NCI-H146 (cell line): ENCODE data around the gene C1orf159.
A peak's percentile ranks its signal among the peaks of the same experiment; 100 is the strongest.
"Not testable (repeated sequence)": the region's sequence is repeated elsewhere in the genome, so short reads cannot be mapped to it uniquely, and the experiment has no call there.

Experiments used
- DNase-seq: peaks from one replicate; lab custom pipeline; 2025; lab: John Stamatoyannopoulos, UW

Gene C1orf159

DNA sequence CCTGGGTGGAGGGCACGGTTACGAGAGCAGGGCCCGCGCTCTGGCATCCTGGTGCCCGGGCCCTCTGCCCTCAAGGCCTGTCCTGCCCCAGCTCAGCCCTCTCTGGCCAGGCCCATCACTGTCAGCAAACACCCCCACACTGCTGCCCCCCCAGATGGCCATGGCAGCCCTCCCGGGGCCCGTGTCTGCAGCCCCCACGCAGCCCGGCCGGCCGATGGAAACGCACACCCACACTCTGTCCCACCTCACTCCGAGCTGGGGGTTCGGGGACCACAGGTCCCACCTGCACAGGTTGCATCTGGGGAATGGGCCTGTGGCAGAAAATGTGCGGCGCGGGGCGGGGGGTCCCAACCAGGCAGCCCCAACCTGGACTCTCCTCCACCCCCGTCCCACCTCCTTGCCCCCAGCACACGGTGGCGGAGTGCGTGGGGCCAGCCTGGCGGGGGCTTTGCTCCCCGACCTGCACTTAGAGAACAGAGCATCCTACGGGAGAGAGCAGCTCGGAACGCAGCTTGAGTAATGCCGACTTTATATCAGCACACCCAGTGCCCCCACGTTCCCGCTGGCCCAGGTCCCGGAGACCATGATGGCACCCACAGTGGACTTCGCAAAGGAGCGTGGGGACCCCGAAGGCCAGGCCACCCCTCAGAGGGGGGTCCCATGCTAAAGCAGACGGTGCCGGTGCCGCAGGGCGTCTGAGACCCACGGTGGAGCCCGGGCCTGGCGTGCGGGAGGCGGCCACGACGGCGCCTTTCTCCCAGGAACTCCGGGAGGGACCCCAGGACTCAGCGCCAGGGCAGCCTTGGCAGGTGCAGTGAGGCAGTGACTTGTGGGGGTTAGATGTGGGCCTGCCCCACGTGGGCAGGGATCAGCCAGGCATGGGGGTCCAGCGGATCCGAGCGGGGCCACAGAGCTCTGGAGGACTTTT is 34.3 kb downstream of the C1orf159 start:
- no peak for DNase-seq

DNA sequence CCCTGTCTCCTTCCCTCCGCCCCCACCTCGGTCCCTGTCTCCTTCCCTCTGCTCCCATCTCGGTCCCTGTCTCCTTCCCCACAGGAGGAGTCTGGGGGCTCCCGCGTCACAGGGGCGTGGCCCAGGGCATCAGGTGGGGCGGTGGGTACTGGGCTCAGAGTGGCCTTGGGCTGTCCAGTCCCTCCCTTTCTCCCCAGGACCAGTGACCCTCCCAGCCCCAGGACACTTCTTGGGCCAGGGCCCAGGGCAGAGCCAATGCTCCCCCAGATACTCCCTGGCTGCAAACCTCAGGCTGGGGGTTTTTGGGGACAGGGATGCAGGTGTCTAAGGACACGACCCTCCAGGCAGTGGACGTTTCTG is 35.0 kb downstream of the C1orf159 start:
- DNase-seq, result no peak

DNA sequence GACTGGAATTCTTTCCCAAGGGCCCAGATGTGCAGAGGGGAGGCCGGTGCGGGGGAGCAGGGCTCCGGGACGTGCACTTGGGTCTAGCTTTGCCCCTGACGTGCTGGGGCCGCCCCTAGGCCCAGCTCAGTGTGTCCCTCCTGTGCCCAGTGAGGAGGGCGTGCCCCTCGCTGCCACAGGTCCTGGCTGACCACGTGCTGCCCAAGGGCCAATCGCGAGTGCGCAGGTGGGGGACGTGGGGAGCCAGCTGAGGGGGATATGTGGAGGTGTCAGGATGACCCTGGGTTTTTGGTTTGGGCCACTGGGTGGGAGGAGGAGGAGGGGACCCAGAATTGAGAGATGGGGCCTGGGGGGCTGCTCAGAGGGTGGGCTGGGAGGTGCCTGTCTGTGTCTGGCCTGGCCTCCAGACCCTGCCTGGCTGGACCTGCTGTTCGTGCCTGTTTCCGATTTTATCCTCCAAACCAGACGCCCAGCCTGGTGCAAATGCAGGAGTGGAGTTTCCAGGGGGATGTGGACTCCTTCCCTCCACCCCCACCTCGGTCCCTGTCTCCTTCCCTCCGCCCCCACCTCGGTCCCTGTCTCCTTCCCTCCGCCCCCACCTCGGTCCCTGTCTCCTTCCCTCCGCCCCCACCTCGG is 35.6 kb downstream of the C1orf159 start:
- DNase-seq, result peak; percentile 40

DNA sequence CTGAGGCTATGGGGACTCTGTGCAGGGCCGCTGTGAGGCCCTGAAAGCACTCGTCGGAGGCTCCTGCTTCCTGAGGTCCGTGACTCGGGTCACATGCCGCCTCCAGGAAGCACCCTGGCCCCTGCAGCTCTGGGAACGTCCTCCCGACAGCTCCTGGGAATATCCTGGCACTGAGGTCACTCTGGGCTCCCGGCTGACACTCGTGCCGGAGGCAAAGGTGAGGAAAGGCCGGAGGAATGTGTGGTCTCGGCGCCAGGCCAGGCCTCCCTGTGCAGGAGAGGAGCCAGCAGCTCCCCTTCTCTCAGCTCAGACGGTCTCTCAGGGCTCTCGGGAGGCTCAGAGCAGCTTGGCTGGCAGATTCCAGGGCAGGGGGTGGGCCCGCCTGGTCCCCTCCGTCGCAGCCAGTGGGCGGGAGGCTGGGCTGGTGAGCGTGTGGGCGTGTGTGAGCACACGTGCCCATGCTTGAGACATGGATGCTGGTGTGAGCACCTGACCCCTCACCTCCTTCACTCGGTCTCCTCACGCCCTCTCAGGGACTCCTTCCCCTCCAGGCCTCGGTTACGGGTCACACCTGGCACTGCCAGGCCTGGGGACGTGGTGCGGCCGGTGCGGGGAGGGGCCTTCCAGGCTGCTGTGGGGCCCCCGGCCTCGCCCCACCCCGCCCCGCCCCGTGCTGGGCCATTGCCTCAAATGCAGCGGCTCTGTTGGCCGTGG is 36.3 kb downstream of the C1orf159 start:
- peak; percentile 48 for DNase-seq

DNA sequence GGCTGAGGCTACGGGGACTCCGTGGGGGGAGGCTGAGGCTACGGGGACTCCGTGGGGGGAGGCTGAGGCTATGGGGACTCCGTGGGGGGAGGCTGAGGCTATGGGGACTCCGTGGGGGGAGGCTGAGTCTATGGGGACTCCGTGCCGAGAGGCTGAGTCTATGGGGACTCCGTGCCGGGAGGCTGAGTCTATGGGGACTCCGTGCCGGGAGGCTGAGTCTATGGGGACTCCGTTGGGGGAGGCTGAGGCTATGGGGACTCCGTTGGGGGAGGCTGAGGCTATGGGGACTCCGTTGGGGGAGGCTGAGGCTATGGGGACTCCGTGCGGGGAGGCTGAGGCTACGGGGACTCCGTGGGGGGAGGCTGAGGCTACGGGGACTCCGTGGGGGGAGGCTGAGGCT is 38.5 kb downstream of the C1orf159 start:
- not testable (repeated sequence) for DNase-seq

DNA sequence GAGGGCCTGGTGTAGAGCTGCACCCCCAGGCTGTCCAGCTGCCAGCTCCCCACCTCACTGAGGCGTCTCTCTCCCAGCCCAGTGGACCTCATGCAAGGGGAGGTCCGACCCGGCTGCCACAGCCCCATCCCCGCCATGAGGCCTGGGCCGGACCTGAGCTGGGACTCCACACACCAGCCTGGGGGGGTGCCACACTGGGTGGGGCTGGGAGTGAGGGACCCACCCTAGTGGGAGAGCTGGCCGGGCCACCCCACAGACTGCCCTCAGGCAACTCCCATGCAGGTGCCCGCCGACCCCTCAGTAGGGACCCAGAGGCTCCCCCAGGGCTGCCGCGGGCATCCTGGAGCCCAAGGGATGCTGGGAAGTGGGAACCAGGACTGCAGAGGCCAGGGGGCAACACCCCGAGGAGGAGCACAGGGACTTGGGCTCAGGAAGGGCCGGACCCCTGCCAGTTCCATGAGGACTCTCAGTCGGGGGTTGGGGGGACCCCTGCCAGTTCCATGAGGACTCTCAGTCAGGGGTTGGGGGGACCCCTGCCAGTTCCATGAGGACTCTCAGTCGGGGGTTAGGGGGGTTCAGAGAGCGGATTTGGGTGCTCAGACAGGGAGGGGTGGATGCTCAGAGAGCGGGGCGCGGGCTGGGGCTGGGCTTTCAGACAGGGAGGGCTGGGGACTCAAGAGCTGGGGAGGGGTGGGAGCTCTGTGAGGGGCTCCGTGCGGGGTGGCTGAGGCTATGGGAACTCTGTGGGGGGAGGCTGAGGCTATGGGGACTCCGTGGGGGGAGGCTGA is 40.5 kb downstream of the C1orf159 start:
- DNase-seq, result no peak

DNA sequence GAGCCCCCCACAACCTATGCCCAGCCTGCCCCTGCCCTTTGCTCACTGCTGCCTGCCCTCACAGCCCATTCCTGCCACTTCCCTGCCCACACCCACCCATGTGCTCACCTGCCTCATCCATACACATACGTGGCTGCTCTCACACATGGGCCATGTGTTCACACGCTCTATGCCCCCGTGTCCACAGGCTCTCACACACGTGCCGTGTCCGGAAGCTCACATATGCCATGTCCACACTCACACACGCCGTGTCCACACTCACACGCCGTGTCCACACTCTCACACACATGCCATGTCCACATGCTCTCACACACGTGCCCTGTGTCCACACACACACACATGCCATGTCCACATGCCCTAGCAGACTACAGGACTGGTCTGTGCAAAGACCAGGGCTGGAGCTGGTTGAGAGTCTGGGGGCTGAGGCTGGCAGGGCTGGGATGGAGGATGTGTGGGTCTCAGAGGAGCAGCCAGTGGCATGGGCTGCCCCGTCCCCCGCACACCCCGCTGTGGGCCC is 41.2 kb downstream of the C1orf159 start:
- DNase-seq, result no peak

DNA sequence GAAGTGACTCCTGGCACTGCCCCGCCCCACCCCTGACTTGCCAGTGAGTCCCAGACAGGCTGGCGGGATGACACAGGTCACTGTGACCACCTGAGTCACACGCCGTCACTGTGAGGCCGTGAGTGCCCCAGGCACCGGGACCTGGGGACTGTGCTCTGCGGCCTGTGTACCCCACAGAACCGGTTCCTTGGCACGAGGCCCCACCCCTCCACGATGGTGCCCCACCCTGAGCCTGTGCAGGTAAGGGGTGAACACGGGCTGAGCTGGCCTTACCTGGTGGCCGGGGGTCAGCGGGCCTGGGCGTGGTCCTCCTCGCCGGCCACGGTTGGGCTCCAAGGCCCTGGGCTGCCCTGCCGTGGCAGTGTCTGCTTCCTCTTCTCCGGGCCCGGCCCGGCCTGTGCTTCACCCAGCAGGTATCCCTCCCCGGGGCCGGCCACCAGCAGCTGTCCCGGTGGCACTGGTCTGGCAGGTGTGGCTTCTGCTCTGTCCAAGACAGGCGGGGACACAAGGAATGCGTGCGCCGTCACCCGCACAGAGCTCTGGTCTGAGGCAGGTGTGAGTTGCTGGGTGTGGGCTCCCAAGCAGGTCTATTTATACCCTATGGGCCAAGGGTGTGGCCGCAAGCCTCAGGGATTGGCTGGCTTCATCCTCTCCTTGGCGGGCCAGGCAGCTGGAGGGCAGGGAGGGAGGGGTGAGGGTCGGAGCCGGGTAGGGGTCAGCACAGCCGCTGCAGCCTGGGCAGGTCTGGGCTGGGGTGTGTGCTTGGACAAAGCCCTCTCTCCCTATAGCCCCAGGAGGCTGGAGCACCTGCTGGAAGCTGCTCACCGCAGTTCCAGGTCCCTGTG is 41.9 kb downstream of the C1orf159 start, which contains the start of gene RNF223:
TSS of gene RNF223 (minus strand) at position 564 of the 845 bp plus-strand sequence. CDS start 1,740 bp downstream, outside the sequence.
- DNase-seq, result peak; percentile 81

DNA sequence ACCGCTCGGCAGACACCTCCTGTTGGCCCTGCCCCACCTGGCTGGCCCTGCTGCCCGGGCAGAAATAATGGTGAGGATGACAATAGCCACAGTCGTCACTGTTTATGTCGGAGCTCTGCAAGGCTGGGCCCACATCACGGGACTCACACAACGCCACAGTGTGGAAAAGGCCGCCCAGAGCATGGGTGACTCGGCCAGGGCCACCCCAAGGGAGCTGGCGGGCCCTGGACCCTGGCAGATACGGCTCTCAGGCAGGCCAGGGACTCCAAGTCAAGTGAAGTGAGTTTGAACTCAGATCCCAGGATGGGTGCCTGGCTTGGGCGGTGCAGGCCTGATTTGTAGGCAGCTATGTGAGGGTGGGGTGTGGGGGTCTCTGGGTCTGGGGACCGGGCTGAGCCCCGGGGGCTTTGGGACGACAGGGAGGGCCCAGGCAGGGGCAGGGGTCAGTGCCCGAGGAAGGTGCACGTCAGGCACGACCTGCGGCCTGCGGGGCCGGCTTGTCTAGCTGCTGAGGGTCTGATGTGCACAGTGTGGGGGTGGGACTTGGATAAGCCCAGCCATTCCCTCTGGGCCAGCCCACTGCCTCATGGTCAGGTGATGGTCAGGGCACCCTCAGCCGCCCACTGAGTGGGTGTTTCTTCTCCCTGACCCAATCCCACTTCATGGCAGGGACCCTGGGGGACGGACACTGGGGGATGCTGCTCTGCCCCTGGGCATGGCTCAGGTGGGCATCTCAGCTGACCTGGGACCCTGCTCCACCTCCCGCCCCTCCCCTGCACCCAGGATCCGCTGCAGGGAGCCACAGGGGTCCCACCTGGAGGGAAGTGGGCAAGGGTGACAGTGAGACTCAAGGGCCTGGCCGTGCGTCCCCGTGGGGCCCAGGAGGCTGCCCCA is 42.8 kb downstream of the C1orf159 start:
- no peak for DNase-seq

DNA sequence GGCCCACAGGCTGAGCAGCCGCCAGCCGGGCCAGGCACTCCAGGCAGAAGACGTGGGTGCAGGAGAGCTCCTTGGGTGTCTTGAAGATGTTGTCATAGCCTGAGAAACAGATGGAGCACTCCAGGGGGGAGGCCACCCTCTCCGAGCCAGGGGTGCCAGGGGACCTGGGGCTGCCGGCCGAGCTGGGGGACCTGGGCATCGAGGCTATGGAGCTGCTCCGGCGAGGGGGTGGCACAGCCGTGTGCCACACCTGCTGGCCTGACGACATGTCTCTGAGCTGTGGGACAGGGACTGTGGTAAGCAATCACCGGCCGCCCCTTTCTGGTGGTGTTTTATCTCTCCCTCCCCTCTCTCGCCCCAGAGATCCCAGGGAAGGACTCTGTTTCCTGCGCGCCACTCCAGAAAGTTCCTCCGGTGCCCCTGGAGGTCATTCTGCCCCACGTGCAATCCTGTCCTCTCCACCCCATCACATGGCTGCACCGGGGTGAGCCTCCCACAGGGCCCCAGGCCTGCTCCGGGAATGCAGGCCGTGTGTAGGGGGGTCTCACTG is 43.5 kb downstream of the C1orf159 start:
- DNase-seq, result no peak

DNA sequence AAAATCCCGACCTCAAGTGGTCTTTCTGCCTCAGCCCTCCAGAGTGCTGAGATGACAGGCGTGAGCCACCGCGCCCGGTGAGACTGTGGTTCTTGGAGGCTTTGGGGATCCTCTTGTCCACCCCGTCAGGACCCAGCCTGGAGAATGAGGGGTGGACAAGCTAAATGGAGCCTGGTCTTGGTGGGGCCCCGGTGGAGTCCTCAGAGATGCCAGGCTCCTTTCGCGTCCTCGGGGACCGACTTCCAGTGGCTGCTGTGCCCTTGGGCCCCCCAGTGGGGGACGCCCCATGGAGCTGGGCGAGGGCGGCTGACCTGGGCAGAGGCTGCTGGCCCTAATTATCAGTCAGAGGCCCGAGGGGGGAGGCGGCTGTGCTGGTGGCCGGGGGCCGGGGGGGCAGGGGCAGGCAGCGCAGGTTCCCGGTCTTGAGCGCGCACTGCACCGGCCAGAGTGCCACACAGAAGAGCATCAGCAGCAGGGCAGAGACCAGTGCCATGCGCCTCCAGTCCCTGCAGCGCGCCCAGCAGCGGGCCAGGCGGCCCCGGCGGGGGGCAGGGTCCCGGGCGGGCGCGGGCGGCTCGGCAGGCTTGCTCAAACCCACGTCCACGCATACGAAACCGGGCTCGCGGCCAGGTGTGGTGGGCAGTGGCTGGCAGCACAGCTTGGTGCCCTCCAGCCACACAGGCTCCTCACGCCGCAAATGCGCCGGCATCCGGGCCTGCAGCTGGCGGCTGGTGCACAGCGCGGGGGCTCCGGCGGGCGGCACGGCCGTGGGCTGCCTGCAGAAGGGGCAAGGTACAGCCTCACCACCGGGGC is 44.2 kb downstream of the C1orf159 start:
- DNase-seq, result no peak

DNA sequence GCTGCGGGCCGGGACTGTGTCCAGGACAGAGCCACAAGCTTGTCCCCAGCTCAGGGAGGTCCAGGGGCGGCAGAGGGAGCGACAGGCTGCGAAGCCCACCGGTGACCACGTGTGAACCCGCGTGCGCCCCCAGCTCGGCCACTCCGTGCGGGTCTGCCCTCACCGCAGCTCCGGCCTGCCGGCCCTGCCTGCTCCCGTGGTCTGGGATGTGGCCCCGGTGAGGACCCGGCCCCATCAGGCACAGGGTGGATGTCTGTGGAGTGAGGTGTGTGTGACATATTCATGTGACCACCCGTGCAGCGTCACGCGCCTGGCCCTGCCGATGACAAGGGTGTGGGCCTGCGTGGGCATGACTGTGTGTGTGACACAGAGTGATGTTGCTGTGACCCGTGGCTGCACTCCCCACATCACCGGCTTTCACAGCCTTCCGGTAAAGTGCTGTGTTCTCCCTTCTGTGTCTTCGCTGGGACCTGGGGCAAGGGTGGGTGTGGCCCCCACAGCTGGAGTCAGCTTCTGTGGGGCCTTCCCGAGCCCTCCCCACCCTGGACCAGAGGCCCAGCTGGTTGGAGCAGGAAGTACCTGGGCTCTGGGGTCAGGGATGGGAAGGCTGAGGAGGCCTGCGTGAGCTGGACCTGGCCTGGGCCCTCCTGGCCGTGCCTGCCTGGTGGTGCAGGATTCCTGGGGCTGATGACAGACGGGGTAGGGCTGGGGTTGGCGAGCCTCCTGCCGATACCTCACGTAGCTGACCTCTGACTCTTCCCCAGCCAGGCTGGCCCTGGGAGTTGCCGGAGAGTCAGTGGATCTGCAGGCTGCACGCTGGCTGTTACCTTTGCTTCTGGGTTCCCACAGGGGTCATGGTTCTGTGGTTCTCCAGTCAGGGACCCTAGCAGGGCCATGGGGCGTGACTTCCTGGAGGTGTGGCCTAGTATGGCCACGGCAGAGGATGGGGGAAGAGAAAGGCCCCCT is 45.9 kb downstream of the C1orf159 start:
- DNase-seq, result no peak

DNA sequence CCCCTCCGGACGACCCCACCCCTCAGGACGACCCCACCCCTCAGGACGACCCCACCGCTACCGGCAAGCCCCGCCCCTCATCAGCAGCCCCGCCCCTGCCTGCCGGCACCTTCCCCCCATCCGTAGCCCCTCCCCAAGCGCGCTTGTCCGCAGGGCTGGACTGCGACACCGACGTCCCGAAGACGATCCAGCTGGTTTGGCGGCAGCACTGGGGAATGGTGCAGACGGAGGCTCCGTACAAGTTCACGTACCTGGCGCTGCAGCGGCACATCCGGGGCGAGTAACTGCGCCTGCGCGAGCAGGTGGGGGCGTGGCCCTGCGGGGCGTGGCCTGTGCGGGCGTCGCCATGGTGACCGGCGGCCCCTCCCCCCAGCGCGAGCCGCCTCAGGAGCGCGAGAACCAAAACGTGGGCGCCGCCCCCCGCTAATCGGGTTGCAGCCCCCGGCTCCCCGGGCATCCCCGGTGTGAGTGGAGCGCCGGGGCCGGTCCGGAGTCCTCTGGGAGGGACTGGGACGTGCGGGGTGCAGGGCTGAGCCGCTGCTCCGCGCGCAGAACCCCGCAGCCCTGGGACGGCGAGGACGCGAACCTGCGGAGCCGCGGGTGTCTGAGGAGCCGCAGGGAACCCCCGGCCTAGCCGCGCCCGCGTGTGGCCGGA is 46.7 kb downstream of the C1orf159 start:
- DNase-seq, result peak; percentile 74

DNA sequence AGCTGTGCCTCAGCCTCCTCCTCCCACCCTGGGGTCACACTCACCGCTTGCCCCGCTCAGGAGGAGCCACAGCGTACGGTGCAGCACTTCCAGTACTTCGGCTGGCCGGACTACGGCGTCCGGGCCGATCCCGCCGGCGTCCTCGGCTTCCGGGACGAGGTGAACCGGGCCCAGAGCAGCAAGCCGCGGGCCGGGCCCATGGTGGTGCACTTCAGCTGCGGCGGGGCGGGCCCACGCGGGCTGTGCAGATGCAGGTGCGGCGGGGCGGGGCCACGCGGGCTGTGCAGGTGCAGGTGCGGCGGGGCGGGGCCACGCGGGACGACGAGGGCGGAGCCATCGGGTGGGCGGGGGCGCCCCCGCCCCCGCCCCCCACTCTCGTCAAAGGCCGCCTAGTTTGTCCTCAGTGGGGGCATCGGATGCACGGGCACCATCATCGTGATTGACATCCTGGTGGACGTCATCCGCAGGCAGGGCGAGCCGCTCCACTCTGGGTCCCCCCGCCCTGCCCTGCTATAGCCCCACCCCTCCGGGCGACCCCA is 47.3 kb downstream of the C1orf159 start:
- DNase-seq, result peak; percentile 66

DNA sequence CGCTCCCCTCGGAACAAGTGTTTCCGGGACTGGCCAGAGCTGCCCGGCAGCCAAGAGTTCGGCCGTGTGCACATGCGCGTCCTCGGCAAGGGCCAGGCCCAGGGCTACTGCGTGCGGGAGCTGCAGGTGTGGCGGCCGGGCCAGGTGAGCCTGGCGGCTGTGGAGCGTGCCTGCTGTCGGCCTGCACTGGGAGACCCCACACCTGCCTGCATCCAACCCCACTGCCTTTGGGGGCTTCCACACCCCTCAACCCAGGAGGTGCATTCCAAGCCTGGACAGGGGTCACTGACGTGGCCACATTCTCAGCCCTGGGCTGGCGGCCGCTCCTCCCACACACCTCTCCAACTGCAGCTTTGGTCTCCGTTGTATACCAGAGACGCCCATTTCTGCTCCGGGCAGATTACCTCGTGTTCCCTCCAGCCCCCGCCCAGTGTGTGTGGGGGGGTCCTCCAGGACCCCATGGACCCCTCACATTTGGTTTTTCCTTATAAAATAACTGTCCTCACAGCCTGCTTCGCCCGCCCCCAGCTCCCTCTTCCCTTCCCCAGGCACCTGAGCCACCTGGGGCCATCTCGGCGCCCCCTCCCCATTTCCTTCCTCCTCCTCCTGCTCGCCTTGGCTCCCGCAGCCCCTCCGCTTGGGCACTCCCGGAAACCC is 47.9 kb downstream of the C1orf159 start:
- peak; percentile 16 for DNase-seq
